Muscle layer of duodenum (tissue), 2 donors: ENCODE results near the gene PPY.

Experiments used
- H3K27ac ChIP-seq: one replicate; pipeline ENCODE4 v1.7.0; 2013; ENCODE audit warnings: mild to moderate bottlenecking, low read length
- H3K27me3 ChIP-seq: one replicate; pipeline ENCODE4 v1.7.0; 2013; ENCODE audit warnings: low read depth, mild to moderate bottlenecking, control low read depth, low read length
- H3K36me3 ChIP-seq, 2 donors: one replicate each; pipeline ENCODE4 v1.7.0; 2013; ENCODE audit warnings: low read length in 2 of 2, control low read depth in 1 of 2, mild to moderate bottlenecking in 1 of 2; ENCODE audit not compliant: insufficient read depth in 2 of 2, control insufficient read depth in 1 of 2
- H3K4me1 ChIP-seq, 2 donors: one replicate each; pipeline ENCODE4 v1.7.0; 2013; ENCODE audit warnings: low read length in 2 of 2, mild to moderate bottlenecking in 2 of 2, control low read depth in 1 of 2, moderate library complexity in 1 of 2; ENCODE audit not compliant: insufficient read depth in 2 of 2, control insufficient read depth in 1 of 2
- H3K4me3 ChIP-seq, 2 donors: one replicate each; pipeline ENCODE4 v1.7.0; 2013; ENCODE audit warnings: low read length in 2 of 2, low read depth in 1 of 2, mild to moderate bottlenecking in 1 of 2
- H3K9me3 ChIP-seq, 2 donors: one replicate each; pipeline ENCODE4 v1.7.0; 2013; ENCODE audit warnings: low read length in 2 of 2, control low read depth in 1 of 2, mild to moderate bottlenecking in 1 of 2; ENCODE audit not compliant: control insufficient read depth in 1 of 2
- donor health status: healthy.

PPY gene

GRCh38 chr17:43942051-43942685 lies at the start of gene PPY:
Gene PPY, minus strand, starts transcription at chr17:43942476. Its CDS starts 822 bp downstream, at chr17:43941654.
- Histone ChIP-seq H3K9me3 (no peaks in the 10 kb centered on the region), H3K27me3 (no peaks in the 10 kb centered on the region), H3K27ac (no peak within 1 kb of the TSS), H3K4me1 (peaks cover 0 to 4% of the 10 kb centered on the region in 2 donors), H3K36me3 (no peaks in the 10 kb centered on the region), H3K4me3 (no peak within 1 kb of the TSS)

- Histone ChIP-seq H3K27ac (no peak overlapping the region), H3K4me1 (peaks cover 0 to 9% of the 10 kb centered on the region in 2 donors), H3K4me3 (no peak overlapping the region), H3K9me3 (no peaks in the 10 kb centered on the region), H3K36me3 (no peaks in the 10 kb centered on the region), H3K27me3 (peaks cover 5% of the 10 kb centered on the region)
These were observed 46.0 kb upstream of the PPY start for GRCh38 chr17:43988301-43988700.

- Histone ChIP-seq H3K27ac (no peak overlapping the region), H3K4me1 (peaks cover 0 to 9% of the 10 kb centered on the region in 2 donors), H3K4me3 (no peak overlapping the region), H3K9me3 (no peaks in the 10 kb centered on the region), H3K36me3 (no peaks in the 10 kb centered on the region), H3K27me3 (peaks cover 13% of the 10 kb centered on the region)
These were observed 45.1 kb upstream of the PPY start for GRCh38 chr17:43987131-43988021.

- no peaks in the 10 kb centered on the region for H3K9me3 ChIP-seq
- peaks cover 18% of the 10 kb centered on the region for H3K27me3 ChIP-seq
- no peak overlapping the region for H3K27ac ChIP-seq
- H3K4me3 ChIP-seq: no peak overlapping the region
- no peaks in the 10 kb centered on the region for H3K36me3 ChIP-seq
- H3K4me1 ChIP-seq: peaks cover 0 to 9% of the 10 kb centered on the region in 2 donors
These were observed 44.1 kb upstream of the PPY start for GRCh38 chr17:43986225-43986981.

GRCh38 chr17:43984521-43984920 lies 42.2 kb upstream of the PPY start:
- Histone ChIP-seq H3K4me3 (peak overlapping the region; percentile 7 to 64), H3K4me1 (peaks cover 0 to 9% of the 10 kb centered on the region in 2 donors), H3K9me3 (no peaks in the 10 kb centered on the region), H3K36me3 (no peaks in the 10 kb centered on the region), H3K27me3 (peaks cover 22% of the 10 kb centered on the region), H3K27ac (no peak overlapping the region)

GRCh38 chr17:43983515-43984411 lies 41.5 kb upstream of the PPY start:
- Histone ChIP-seq H3K27ac (no peak overlapping the region), H3K27me3 (peaks cover 22% of the 10 kb centered on the region), H3K9me3 (no peaks in the 10 kb centered on the region), H3K36me3 (no peaks in the 10 kb centered on the region), H3K4me3 (peak overlapping the region in 1 of 2 donors; percentile 64), H3K4me1 (peaks cover 0 to 9% of the 10 kb centered on the region in 2 donors)

- Histone ChIP-seq H3K27ac (no peak overlapping the region), H3K9me3 (no peaks in the 10 kb centered on the region), H3K4me3 (peak overlapping the region in 1 of 2 donors; percentile 64), H3K36me3 (no peaks in the 10 kb centered on the region), H3K27me3 (peaks cover 22% of the 10 kb centered on the region), H3K4me1 (peaks cover 0 to 9% of the 10 kb centered on the region in 2 donors)
These were observed 40.9 kb upstream of the PPY start for GRCh38 chr17:43983196-43983514.

GRCh38 chr17:43982171-43982570 lies 39.9 kb upstream of the PPY start:
- no peak overlapping the region for H3K4me3 ChIP-seq
- peaks cover 0 to 9% of the 10 kb centered on the region in 2 donors for H3K4me1 ChIP-seq
- peaks cover 22% of the 10 kb centered on the region for H3K27me3 ChIP-seq
- H3K9me3 ChIP-seq: no peaks in the 10 kb centered on the region
- no peaks in the 10 kb centered on the region for H3K36me3 ChIP-seq
- no peak overlapping the region for H3K27ac ChIP-seq

- Histone ChIP-seq H3K4me3 (no peak overlapping the region), H3K27ac (no peak overlapping the region), H3K4me1 (peaks cover 0 to 9% of the 10 kb centered on the region in 2 donors), H3K27me3 (peaks cover 21% of the 10 kb centered on the region), H3K9me3 (no peaks in the 10 kb centered on the region), H3K36me3 (no peaks in the 10 kb centered on the region)
These were observed 37.4 kb upstream of the PPY start for GRCh38 chr17:43979671-43980070.

- H3K4me3 ChIP-seq: no peak overlapping the region
- peaks cover 23% of the 10 kb centered on the region for H3K27me3 ChIP-seq
- H3K36me3 ChIP-seq: no peaks in the 10 kb centered on the region
- no peak overlapping the region for H3K27ac ChIP-seq
- peaks cover 0 to 7% of the 10 kb centered on the region in 2 donors for H3K4me1 ChIP-seq
- no peaks in the 10 kb centered on the region for H3K9me3 ChIP-seq
These were observed 36.7 kb upstream of the PPY start for GRCh38 chr17:43979011-43979410.
